GM19328 (cell line): Measurements from ENCODE around the gene KLF9.

Experiments
- ATAC-seq: cut with Tn5 transposase; IDR thresholded peaks from one replicate; pipeline ENCODE4 v1.9.1; 2021; ENCODE audit warnings: mild to moderate bottlenecking, moderate library complexity; ENCODE audit not compliant: unreplicated experiment

The KLF9 gene

GRCh38 chr9:70367305-70367930 lies 47.0 kb downstream of the KLF9 start:
- ATAC-seq, result no peak

DNA sequence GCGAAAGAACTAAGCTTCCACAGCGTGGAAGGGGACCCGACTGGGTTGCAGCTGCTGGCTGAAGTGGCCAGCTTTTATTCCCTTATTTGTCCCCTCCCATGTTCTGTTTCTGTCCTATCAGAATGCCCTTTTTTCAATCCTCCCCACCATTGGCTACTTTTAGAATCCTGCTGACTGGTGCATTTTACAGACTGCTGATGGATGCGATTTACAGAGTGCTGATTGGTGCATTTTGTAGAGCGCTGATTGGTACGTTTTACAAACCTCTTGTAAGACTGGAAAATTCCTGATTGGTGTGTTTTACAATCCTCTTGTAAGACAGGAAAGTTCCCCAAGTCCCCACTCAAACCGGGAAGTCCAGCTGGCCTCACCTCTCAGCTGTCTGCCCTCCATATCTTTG lies 50.7 kb downstream of the KLF9 start:
- ATAC-seq, result no peak

DNA sequence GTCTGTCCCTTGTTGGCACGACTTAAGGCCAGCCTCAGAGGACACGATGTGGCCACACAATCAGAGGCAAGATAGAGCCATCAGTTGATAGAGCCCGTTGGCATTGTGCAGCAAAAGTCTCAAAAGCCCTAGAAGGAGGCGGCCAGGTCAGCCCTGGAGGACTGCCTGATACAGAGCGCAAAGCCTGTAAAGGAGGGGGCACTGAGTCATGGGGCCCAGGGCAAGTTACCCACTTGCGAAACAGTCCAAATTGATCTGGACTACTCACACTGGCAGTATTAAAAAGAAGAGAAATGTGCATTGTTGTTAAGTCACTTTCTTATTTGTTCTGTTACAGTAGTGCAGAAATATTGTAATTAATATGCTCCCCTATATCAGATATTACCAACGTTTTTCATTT lies 51.5 kb downstream of the KLF9 start:
- ATAC-seq, result no peak

- ATAC-seq, result no peak
These were observed 58.7 kb downstream of the KLF9 start for GRCh38 chr9:70355801-70356200.

GRCh38 chr9:70352802-70353201 lies 61.7 kb downstream of the KLF9 start:
- no peak for ATAC-seq

DNA sequence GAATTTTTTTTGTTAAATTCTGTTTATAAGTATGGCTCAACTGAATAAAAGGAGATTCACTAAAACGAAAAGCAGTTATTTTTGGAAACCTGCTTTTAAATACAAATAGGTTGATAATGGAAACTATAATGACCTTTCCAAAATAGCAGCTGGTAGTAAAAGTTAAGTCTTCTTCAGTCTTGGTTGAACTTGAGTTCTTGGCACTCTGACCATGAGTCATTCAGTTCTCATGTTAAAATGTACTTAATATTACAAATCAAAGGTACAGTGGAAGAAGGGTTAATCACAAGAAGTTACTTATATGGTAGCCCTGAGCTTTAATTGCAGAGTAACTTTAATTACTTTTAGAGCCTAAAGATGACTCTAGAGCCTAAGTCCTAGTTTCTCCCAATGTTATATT lies 62.1 kb downstream of the KLF9 start:
- ATAC-seq, result no peak

GRCh38 chr9:70347046-70347445 lies 67.4 kb downstream of the KLF9 start:
- no peak for ATAC-seq

DNA sequence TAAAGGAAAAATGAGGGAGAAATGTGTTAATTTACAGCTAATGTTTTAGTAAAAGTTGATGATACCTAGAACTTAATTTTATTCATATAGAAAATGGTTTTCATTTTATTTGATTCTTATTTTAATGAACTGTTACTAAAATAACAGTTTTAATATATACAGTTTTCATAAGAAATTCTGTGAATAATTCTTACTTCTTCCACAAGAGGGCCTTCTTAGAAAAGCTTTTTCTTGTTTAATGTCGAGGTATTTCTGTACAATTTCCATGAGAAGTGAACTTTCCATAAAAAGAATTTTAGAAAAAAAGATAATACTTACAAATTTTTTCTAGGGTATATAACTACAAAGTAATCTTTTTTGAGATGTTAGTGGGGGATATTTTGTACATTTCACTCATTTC lies 73.9 kb downstream of the KLF9 start:
- no peak for ATAC-seq
